ENCODE measurements around the gene SMIM41. TPM values are rescaled to one million over a fixed set of nuclear protein-coding genes. Genes with fewer than 3 reads are reported as not detected.

Gene SMIM41
- total RNA-seq, 1 donor from 2014 or later = 0.78 TPM

GRCh38 chr12:52121824-52122539 lies 42.5 kb downstream of the SMIM41 start:
- DNase-seq (ENCODE audit: low spot score) = peak; percentile 67

- DNase-seq (ENCODE audit: low spot score) = no peak
Measured at GRCh38 chr12:52122540-52122871, 43.0 kb downstream of the SMIM41 start.

GRCh38 chr12:52122904-52123303 lies 43.4 kb downstream of the SMIM41 start:
- peak; percentile 35 for DNase-seq (ENCODE audit: low spot score)

GRCh38 chr12:52123487-52124186 lies 44.1 kb downstream of the SMIM41 start:
- DNase-seq (ENCODE audit: low spot score) = peak; percentile 31

GRCh38 chr12:52125476-52125900 lies 46.0 kb downstream of the SMIM41 start:
- DNase-seq (ENCODE audit: low spot score) = peak; percentile 38

GRCh38 chr12:52126050-52126604 lies 46.6 kb downstream of the SMIM41 start:
- peak; percentile 40 for DNase-seq (ENCODE audit: low spot score)

GRCh38 chr12:52126605-52127578 lies 47.4 kb downstream of the SMIM41 start:
- DNase-seq (ENCODE audit: low spot score) = peak; percentile 41

GRCh38 chr12:52127683-52128450 lies 48.4 kb downstream of the SMIM41 start:
- DNase-seq (ENCODE audit: low spot score) = peak; percentile 24

GRCh38 chr12:52130711-52131110 lies 51.2 kb downstream of the SMIM41 start:
- DNase-seq (ENCODE audit: low spot score) = no peak

- DNase-seq (ENCODE audit: low spot score) = no peak
Measured at GRCh38 chr12:52132754-52133161, 53.3 kb downstream of the SMIM41 start.

- no peak for DNase-seq (ENCODE audit: low spot score)
Measured at GRCh38 chr12:52137746-52138145, 58.2 kb downstream of the SMIM41 start.

GRCh38 chr12:52139147-52139546 lies 59.6 kb downstream of the SMIM41 start:
- no peak for DNase-seq (ENCODE audit: low spot score)

- no peak for DNase-seq (ENCODE audit: low spot score)
Measured at GRCh38 chr12:52139579-52140062, 60.1 kb downstream of the SMIM41 start.

- no peak for DNase-seq (ENCODE audit: low spot score)
Measured at GRCh38 chr12:52141306-52141705, 61.8 kb downstream of the SMIM41 start.

- DNase-seq (ENCODE audit: low spot score) = no peak
Measured at GRCh38 chr12:52141875-52142274, 62.4 kb downstream of the SMIM41 start.

GRCh38 chr12:52142431-52142830 lies 62.9 kb downstream of the SMIM41 start:
- DNase-seq (ENCODE audit: low spot score) = no peak

- DNase-seq (ENCODE audit: low spot score) = no peak
Measured at GRCh38 chr12:52144512-52145227, 65.2 kb downstream of the SMIM41 start.

- DNase-seq (ENCODE audit: low spot score) = no peak
Measured at GRCh38 chr12:52145228-52146088, 66.0 kb downstream of the SMIM41 start.

- no peak for DNase-seq (ENCODE audit: low spot score)
Measured at GRCh38 chr12:52146089-52146821, 66.8 kb downstream of the SMIM41 start.
